SW480 (cell line): ENCODE measurements around the gene PMVK.
A peak's percentile ranks its signal among the peaks of the same experiment; 100 is the strongest.
"Not testable (repeated sequence)": the region's sequence is repeated elsewhere in the genome, so short reads cannot be mapped to it uniquely, and the experiment has no call there.

Experiments used
- DNase-seq: peaks from one replicate; pipeline ENCODE4 v3.0.0-alpha.2; 2016; ENCODE audit warnings: low spot score

The PMVK gene

GRCh38 chr1:154912755-154913154 lies 23.8 kb downstream of the PMVK start:
- no peak for DNase-seq

DNA sequence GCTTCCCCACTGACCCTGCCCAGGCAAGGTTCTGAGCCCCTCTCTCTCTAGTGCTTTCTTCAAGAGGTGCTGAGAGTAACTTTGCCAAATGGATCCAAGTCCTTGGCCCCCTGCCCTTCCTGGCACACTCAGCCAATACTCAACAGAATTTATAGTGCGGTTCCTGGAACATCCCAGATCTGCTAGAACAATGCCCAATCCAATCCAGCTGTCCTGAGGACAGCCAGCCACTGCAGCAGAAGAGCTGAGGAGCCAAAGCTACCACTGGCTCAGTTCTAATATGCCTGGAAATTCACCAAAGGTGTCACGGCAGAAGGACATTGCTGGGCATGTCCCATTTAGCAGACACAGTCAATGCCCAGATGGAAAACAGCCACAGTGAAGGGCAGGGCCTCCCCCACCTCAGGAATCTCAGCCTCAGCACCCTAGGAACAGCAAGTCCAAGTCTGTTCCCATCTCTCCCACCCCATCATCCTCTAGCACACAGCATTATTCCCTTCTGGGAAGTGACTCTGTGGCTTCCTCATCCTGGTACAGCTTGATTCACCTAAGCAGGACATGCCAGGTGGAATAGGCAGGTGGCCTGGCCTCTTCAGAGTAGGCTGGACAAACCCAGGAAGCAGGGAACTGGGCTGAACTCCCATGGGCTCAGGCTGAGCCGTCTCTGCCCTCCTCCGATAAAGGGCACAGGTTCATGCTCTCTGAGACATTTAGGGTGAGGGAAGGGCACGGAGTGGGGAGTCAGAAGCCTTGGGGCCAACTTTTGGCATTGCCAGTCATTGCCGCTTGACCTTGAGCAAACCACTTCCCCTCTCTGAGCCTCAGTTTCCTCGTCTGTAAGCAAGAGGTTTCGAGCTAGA lies 24.6 kb downstream of the PMVK start:
- no peak for DNase-seq

- DNase-seq = no peak
Observed at GRCh38 chr1:154910851-154911250, 25.7 kb downstream of the PMVK start.

GRCh38 chr1:154908937-154909336 lies 27.6 kb downstream of the PMVK start:
- DNase-seq = no peak

- not testable (repeated sequence) for DNase-seq
Observed at GRCh38 chr1:154908129-154908528, 28.4 kb downstream of the PMVK start.

DNA sequence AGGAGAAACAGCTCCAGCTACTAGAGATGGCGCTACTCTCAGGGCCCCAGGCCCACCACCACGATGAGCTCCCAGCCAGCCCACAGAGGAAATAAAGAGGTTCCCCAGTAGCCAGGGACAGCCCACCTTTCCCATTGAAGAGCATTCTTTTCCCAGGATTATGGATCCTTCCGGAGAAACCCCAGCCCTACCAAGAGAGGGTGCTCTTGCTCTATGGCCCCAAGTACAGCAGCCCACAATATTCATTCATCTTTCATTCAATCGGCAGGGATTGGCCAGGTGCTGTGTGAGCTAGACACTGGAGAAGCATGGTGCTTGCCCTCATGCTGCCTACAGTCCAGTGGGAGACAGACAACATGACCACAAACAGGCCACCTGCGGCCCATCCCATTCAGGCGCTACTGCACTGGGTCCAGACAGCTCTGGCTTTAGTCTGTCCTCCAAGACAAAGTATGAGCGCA lies 29.9 kb downstream of the PMVK start:
- DNase-seq = peak; percentile 45

DNA sequence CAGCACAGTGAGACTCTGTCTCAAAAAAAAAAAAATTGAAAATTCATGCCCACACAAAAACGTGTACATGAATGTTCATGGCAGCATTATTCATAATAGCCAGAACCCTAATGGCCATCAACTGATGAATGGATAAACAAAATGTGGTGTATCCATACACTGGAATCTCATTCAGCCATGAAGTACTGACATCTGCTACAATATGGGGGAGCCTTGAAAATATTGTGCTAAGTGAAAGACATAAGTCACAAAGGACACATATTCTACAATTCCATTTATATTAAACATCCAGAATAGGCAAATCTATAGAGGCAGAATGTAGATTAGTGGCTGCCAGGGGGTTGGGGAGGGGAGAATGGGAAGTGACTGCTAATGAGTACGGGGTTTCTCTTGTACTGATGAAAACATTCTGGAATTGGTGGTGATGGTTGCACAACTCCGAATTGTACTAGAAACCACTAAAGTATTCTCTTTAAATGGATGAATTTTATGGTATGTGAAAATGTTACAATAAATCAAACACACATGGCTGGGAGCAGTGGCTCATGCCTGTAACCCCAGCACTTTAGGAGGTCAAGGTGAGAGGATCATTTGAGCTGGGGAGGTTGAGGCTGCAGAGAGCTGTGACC lies 33.5 kb downstream of the PMVK start:
- DNase-seq = no peak

GRCh38 chr1:154901591-154901990 lies 34.9 kb downstream of the PMVK start:
- no peak for DNase-seq

- DNase-seq = no peak
Observed at GRCh38 chr1:154899041-154899440, 37.5 kb downstream of the PMVK start.

DNA sequence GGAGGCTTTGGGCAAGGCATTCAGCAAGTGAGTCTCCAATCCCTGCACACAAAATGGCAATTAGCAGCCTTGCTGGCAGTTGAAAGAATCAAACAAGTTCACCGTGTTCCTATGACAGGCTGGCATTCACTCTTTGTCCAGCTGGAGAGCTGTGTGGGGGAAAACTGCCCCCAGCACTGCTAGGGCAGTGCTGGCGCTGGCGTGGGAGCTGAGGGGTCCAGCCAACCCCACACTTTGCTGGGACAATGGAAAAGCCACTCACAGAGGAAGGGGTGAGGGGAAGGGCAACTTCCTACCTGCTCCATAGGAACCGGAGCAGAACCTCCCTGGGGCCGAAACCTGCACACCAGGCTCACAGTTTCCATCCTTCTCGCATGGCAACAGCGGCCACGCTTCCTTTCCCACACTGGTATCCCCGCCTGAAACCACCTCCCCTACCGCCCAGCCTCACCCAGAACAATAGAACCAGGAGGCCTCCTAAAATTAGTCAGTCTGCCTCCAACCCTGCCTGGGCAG lies 39.7 kb downstream of the PMVK start:
- DNase-seq = no peak

DNA sequence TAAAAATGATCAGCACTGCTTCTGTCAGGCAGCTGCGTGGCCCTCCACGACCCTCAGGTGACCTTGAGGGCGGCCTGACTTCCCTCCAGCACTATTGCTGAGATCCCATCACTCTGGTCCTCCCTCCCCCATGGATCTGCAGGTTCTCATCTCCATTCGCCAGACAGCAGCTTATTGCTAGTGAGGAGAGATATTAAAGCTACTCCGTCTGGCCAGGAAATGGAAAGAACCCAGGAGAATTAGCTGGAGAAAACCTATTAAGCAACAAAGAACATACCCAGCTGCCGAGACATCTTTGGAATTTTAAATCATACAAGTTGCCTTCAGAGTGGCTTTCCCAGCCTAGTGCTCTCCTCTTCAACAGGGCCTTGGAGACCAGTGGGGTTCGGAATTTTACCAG lies 40.7 kb downstream of the PMVK start:
- no peak for DNase-seq

GRCh38 chr1:154891452-154891851 lies 45.1 kb downstream of the PMVK start:
- no peak for DNase-seq

- no peak for DNase-seq
Observed at GRCh38 chr1:154888757-154889156, 47.8 kb downstream of the PMVK start.

DNA sequence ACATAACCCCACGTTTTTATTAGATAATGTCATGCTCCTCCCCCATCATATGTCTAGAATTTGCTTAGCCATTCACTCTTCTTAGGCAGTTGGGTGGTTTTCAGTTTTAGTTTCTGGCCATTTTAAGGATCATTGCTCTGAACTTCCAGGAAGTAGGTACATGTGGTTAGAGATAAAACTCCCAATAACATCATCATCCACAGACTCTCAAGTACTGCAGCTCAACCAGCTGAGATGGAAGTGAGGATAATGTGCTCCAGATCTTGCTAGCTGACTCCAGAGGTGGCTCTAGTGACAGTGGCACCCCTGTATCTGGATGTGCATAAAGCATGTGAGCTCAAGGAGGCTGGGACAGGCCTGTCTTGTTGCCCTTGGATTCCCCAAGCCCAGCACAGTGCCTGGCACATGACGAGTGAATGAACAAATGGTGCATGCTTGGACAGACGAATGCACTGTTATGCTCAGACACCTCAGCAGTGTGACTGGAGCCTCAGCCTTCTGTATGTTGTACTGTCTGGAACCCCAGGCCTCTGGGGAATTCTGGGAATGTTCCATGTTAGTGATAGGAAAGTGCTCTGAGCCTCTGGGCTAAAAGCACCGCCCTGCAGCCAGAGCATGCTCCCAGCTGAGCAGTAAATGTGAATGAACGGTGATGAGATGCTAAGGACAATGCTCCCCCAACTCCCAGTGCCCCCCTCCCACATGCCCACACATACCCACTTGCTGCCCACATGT lies 50.1 kb downstream of the PMVK start:
- no peak for DNase-seq

DNA sequence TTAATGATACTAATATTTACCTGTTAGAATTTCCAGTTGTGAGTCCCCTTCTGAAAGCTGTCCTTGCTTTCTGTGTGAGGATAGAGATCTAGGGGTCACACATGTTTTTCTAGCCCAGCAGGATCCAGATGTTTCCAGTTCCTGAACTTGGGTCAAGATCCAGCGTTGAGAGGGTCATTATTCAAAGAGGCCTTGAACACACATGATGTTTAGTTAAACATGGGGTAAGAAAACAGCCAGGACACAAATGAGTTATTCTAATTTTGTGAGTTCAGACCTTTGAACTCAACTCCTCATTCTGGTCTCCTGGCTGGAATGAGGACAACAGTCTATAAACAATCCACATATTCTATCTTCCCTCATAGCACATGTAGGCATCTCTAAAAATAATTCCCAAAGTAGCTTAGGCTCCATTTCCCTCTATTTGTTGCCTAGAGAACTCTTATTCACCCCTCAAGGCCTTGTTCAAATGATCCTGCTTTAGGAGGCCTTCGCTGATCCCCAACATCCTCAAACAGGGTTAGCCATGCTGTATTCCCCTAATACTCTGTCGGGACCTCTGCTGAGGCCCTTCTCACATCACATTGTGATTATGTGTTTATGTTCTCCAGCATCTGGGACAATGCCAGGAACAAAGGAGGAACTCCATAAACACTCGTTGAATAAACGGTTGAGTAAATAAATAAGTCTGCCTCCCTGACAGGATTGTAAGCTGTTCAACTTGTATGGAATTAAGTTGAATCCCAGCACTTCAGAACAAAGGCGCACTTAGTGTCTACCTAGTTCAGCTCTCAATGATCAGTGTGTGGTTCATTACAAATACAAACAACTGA lies 51.4 kb downstream of the PMVK start:
- DNase-seq = no peak

- no peak for DNase-seq
Observed at GRCh38 chr1:154883919-154884868, 52.3 kb downstream of the PMVK start.

- peak; percentile 45 for DNase-seq
Observed at GRCh38 chr1:154881820-154882535, 54.5 kb downstream of the PMVK start.

DNA sequence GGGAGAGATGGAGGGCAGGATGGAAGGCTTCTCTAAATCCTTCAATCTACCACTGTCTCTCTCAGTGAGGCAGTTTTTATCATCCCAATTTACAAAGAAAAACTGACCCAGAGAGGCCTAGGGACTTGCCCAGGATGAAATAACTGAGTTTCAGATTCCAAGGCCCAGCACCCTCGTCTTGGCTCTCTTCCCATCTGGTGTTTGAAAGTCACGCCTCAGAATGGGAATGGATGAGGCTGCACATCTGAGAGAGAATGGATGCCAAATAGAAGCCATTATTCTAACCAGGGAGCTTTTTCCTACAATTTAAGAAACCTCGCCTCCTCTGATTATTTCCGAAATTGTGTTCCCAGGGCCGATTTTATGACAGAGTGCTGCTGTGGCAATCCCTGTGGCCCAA lies 55.8 kb downstream of the PMVK start:
- no peak for DNase-seq

GRCh38 chr1:154879038-154879421 lies 57.5 kb downstream of the PMVK start:
- DNase-seq = no peak
